GM18517 (cell line): Measurements from ENCODE around the gene ERC2.
"Not testable (repeated sequence)": the region's sequence is repeated elsewhere in the genome, so short reads cannot be mapped to it uniquely, and the experiment has no call there.

Experiments used
- ATAC-seq: cut with Tn5 transposase; IDR thresholded peaks from one replicate; pipeline ENCODE4 v1.9.1; 2021; ENCODE audit warnings: mild to moderate bottlenecking, moderate library complexity; ENCODE audit not compliant: unreplicated experiment

ERC2 gene

DNA sequence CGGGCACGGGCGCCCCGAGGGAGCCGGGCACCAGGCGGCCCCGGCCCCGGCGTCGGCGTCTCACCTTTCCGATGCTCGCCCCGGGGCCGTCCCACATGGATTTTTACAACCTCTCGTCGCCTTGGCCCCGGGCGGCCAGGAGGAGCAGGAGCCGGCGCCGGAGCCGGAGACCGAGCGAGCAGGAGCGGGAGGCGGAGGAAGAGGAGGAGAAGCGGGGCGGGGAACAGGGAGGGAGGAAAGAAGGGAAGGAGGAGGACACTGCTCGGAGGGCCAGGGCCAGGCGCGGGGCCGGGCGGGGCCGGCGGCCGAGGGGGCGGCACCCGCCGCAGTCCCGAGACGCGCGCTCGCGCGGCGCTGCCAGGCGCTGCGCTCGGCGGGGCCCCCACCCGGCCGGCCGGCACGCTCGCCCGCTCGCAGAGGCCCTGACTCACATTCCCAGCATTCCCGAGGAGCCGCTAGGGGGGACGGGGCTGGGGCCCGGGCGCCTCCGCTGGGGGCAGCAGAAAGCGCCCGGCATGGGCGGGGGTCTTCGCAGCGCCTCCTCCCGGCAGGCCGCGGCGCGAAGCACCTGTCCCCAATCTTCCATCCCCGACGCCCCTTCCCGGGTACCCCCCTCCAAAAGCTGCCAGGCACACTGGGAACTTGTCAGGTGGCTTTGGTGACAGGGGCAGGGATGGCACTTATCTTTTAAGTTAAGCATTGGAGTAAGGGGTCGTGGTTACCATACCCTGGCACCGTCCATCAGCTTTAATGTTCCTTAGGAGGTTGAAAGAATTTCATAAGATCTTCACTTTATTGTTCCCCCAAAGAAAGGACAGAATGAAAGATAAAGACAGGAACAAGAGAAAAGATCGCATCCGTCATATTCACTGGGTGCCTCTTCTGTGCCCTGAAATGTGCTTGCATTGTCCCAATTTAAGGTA lies at the start of gene ERC2:
Gene ERC2 (minus strand): TSS at position 284 of the 923 bp plus-strand sequence.
- no peak for ATAC-seq

GRCh38 chr3:56502738-56503137 lies 34.5 kb upstream of the ERC2 start:
- ATAC-seq = no peak

- not testable (repeated sequence) for ATAC-seq
These were observed 28.1 kb upstream of the ERC2 start for GRCh38 chr3:56496376-56496775.

DNA sequence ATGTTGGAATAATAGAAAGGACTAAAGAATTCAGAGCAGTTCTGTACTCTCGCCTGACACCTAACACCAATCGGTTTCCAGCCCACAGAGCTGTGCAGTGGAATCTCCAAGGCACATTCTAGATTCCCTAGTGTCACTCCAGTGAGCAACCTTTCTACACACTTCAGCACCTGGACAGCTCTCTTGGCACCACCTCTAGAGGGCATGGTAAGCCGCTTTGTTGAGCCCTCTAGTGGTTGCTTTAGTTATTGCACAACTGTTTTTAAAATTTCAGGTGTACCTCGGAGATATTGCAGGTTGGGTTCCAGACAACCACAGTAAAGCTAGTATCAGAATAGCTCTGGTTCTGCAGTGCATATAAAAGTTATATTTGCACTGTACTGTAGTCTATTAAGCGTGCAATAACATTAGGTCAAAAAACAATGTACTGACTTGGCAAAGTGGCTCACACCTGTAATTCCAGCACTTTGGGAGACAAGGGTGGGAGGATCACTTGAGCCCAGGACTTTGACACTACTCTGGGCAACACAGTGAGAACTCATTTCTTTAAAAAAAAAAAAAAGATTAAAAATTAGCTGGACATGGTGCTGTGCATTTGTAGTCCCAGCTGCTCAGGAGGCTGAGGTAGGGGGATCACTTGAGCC lies 26.5 kb upstream of the ERC2 start:
- peak; percentile 72 for ATAC-seq

GRCh38 chr3:56491566-56491965 lies 23.3 kb upstream of the ERC2 start:
- ATAC-seq = no peak

DNA sequence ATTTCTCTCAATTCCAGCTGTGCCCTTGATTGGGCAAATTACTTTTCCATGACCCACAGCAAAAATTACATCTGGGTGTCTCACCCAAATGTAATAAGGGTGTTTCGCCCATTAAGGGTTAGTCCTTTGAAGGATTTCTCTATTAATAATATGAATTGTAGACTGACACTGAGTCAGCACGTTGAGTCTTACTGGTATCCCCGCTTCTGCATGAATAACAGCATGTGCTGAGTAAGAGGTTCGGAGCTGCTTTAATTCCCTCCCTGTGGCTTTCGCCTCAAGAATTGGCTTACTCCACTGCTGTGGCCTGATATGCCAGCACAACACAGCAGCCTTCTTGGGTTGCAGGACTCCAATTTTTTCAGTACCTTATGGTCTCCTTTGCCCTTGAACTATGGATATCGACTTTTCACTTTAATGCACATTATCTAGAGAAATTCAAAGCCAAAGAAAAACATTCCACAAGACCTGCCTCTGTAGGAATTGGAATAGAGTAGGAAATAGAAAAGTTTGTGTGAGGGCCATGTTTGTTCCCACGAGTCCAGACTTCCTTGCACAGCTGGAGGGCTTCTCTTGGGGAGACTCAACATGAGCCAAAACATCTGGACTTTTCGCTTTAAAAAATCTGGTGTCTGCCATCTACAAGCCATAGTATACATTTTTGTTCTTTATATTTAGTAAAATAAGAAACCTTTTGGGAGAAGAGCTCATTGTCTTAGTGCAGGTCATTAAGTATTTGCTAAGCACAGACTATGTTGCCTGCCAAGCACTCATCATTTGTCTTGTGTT lies 20.7 kb upstream of the ERC2 start:
- no peak for ATAC-seq

DNA sequence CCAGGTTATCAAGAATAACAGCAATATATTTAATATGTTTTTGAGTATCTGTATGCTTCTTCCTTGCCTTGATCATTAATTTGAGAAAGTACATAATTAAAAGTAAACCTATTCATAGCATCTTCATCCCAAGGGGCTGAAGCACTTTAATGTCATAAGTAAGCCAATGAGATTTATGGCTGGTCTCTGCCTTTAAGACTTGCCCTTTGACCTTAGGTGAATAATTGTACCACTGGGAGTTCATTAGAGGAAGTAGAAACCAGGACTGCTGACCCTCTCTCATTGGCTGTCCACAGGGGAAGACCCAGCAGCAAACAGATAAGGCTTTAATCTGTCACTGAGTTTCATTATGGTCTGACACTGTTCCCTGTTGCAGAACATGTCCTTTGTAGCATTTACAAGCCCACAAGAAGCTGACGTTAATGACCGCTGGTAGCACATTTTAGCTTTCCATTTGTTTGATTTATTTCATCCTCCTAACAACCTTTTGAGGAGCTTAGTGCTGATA lies 16.3 kb upstream of the ERC2 start:
- ATAC-seq = no peak

DNA sequence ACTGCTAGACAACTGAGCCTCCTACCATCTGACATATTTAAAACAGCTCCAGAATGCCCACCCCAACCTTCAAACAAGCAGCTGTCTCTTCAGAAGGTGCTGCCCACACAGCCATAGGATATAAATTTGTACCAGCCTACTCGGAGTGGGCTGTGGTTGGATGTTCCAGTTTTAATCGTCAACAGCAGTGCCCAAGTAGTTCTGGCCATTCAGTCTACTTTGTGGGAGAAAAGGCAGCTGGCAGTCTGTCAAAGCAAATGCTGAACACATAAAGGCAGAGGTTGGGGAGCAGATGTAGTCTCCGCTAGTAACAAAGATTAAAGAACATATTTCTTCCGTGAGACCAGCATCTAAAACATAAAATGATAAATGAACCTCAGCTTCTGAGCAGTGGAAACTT lies 15.9 kb upstream of the ERC2 start:
- no peak for ATAC-seq

DNA sequence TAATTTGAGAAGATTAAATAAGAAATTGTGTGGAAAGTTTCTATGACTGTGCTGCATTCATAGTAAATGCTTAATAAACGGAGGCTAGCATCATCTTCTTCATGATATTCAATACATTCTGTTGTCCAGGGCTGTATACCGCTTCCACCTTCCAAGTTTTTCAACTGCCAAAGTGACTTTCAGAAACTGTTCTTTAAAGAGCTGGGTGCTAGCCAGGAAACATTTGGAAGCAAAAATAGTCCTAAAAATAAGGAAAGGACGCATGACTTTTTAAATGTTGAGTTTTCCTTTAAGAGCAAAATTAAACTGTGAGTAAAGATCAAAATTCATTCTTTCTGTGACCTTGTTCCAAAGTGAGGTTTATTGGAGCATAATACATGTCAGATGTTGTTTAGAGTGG lies 9.4 kb upstream of the ERC2 start:
- no peak for ATAC-seq

DNA sequence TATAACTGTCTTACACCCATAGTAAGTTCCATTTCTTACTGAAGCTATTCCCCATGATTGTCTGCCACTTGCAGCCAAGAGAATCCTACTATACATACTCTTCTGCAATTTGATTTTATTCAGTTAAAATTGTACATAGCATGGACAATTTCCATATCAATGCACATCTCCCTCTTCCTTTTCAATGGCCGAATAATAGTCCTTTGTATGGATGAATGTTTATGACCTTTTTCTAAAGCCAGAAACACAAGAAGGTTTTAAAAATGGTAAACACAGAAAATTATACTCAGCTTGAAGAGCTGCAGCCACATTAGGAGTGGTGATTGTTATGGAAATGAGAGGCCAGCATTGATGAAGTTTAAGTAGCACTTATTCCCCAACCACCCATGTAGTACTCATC lies 8.5 kb upstream of the ERC2 start:
- ATAC-seq = no peak

- ATAC-seq = no peak
These were observed 3.5 kb upstream of the ERC2 start for GRCh38 chr3:56471771-56472170.

DNA sequence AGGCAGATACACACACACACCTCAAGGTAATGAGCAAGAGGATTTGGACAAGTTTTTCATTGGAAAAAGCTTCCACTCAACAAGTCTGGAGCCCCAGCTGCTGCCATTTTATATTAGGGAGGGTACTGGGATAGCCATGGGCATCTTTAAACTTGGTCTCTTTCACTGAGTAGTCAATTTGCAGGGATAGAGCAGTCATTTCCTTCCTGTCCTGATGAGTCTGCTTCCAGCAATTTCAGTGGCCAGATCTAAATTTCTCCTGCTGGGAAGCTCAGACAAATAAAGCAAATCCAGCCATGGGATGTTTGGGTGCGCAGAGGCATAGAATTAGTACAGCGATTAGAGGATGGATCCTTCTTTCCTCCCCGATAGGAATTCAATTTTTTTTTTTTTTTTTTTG lies 874 bp upstream of the ERC2 start:
- ATAC-seq = no peak

DNA sequence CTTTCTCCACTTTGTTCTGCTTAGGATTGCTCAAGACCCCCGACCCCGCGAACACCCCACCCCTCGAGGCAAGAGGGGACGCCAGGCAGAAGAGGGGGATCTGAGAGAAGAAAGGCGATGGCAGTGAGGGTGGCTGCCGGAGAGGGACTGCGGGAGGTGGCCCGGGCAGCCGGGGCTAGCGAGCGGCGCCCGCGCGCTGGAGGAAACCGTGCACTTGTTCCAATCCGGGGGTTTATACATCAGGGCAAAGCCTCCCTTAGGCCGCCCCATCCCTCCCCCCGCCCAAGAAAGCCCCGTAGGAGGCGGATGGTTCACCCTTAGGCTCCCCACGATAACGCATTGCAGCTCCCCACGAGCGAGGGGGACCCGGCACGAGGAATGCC lies 475 bp downstream of the ERC2 start:
- ATAC-seq = no peak

DNA sequence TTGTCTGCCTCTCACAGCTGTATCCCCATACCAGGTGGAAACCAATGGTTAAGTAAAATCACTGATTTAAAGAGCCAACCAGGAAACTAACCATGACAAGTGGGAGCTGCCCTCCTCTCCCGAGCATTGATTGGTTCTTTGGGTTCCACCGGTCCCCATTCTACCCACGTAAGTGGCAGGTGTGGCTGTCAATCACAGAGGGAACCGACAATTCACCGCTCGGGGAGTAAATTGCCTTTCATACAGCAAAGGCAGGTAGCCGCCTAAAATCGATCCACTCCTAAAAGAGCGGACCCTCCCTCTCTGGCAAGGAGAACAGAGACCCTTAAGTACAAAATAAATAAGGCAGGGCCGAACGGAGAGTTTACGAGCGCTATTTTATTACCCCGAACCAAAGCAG lies 1.2 kb downstream of the ERC2 start:
- ATAC-seq = no peak

DNA sequence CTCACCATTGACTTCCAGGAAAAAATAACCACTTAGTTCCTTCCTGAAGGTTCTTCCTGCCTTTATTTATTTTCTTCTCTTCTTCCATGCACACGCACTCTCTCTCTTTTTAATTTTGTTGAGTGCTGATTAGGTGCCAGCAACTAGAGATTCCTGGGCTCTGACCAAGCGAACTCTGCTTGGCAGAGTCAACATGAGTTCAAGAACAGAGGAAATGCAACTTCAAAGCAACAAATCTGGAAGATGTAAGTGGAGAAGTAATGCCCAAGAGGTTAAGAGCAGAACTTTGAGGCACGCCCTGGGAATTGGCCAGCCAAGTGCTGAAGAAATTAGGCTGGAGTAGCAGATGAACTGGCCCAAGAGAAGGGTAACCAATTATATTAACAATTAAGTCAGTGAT lies 8.5 kb downstream of the ERC2 start:
- no peak for ATAC-seq

GRCh38 chr3:56459104-56459496 lies 9.2 kb downstream of the ERC2 start:
- no peak for ATAC-seq

DNA sequence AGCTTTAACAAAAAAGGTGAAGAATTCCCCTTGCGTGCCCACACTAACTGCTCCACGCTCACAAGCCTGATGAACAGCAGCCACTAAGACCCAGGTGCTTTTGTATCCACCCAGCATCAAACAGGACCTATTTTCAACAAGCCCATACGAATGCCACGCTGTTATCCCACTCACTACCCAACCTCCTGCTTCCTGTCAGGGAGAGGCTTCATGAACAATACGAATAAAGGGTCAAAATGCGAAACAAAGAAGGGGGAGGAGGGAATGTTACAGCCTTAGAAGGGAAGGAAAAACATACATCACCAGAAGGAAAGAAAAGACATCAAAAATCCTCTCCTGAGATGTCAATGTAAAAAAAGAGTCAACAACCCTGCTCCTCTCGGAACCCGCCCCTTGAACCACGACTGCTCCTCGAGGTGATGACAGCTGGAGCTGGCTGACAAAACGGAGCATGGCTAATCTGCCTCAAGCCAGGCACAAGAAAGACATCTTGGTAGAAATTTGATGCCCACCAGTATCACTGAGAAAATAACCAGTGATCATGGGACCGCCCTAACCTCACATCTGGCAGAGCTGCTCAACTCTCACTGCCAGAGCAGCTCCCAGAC lies 9.7 kb downstream of the ERC2 start:
- ATAC-seq = no peak

DNA sequence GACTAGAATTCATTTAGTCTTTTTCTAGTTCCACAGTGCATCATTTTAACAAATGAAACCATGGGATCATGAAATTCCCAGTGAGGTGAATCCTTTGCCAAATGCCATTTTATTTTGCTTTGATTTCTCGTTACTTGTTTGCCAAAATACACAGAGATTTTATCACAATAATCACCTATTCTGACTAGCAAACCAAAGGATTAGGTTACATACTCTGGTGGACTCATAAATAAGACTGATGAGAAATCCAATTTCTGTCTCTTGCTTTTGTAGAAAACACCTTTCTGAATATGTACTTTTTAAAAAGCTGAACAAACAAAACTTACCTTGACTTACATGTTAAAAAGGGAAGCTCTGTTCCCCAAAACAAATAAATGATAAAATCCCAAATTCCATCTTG lies 12.2 kb downstream of the ERC2 start:
- ATAC-seq = no peak

DNA sequence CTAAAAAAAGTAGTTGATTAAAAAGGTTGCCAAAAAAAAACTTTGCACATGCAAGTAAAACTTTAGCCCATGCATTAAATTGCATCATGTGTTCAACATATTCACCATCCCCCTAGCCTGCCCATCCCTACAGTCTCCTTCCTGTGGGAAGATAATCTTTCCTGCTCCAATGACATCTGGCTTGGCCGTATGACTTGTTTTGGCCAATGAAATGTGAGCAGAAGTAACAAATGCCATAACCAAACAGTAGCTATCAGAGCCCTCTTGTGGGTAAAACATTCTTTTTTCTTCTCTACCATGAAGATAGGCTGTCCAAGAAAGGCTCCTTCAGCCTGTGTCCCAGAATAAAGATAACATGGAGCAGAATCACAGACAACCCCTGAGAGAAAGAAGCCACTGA lies 15.3 kb downstream of the ERC2 start:
- ATAC-seq = no peak

GRCh38 chr3:56452085-56452484 lies 16.2 kb downstream of the ERC2 start:
- no peak for ATAC-seq

- no peak for ATAC-seq
These were observed 24.9 kb downstream of the ERC2 start for GRCh38 chr3:56443372-56443771.
